GM12878 (cell line): ENCODE measurements around the gene SNAP29. TPM values are rescaled to one million over a fixed set of nuclear protein-coding genes. Genes with fewer than 3 reads are reported as not detected.

Experiments used
- ATAC-seq: fragments of 200-7000 bp; cut with Tn5 transposase; 3 replicates; pipeline ENCODE4 v1.9.1; 2020; ENCODE audit warnings: mild to moderate bottlenecking, moderate library complexity
- BruUV-seq: library from RNA; stranded (reverse); fragments of 400-500 nt; replicated peaks from 2 replicates; lab custom pipeline; 2021; lab: Mats Ljungman, UMichigan
- CTCF ChIA-PET: fragments of 300-600 bp; sonication (Branson Sonifier 250); formaldehyde crosslinking; extraction: SDS; loops from one replicate; lab custom pipeline; 2021; ENCODE audit warnings: inconsistent platforms; lab: Yijun Ruan, JAX
- POLR2A ChIA-PET: fragments of 350-600 bp; formaldehyde crosslinking; extraction: SDS; loops from one replicate; lab custom pipeline; 2021; ENCODE audit warnings: inconsistent platforms; lab: Charles Lee
- RAD21 ChIA-PET: fragments of 300-600 bp; sonication (Branson Sonifier 250); formaldehyde crosslinking; loops from one replicate; lab custom pipeline; 2023; ENCODE audit warnings: antibody characterized with exemption; ENCODE audit not compliant: unreplicated experiment; lab: Charles Lee
- SMC1A ChIA-PET: fragments of 300-600 bp; sonication (Branson Sonifier 250); formaldehyde crosslinking; loops from one replicate; lab custom pipeline; 2023; ENCODE audit not compliant: unreplicated experiment, uncharacterized antibody; lab: Charles Lee
- DNase-seq: peaks from one replicate; pipeline ENCODE4 v3.0.0-alpha.2; 2011; ENCODE audit warnings: low read depth, low spot score
- FAIRE-seq: peaks from 3 replicates; lab custom pipeline; 2011; peaks lifted over from hg19 to GRCh38; lab: Jason Lieb, UNC
- H2AFZ ChIP-seq: 2 replicates; pipeline ENCODE4 v1.6.0; 2011; ENCODE audit warnings: low read depth, low read length, control low read depth; ENCODE audit not compliant: control insufficient read depth
- H3K27ac ChIP-seq: 2 replicates; pipeline ENCODE4 v1.5.1; 2011; ENCODE audit warnings: control low read depth; ENCODE audit not compliant: control insufficient read depth, insufficient read depth
- H3K27me3 ChIP-seq, 2 experiments: replicated peaks in 1 of 2; 2 replicates each; pipeline versions ENCODE4 v1.6.0 to v1.6.1; 2011; ENCODE audit warnings: low read length in 1 of 2; ENCODE audit not compliant: control insufficient read depth in 2 of 2, insufficient read depth in 2 of 2
- H3K36me3 ChIP-seq, 2 experiments: 2 replicates each; pipeline ENCODE4 v1.5.1; 2011; ENCODE audit warnings: low read length in 1 of 2; ENCODE audit not compliant: control insufficient read depth in 2 of 2, insufficient read depth in 2 of 2
- H3K4me1 ChIP-seq: 2 replicates; pipeline ENCODE4 v1.6.1; 2011; ENCODE audit warnings: mild to moderate bottlenecking, low read length, moderate library complexity, mixed read lengths; ENCODE audit not compliant: control insufficient read depth, insufficient read depth
- H3K4me2 ChIP-seq: 2 replicates; pipeline ENCODE4 v1.6.0; 2011; ENCODE audit warnings: control low read depth; ENCODE audit not compliant: control insufficient read depth, insufficient read depth
- H3K4me3 ChIP-seq: fragments of 200-600 bp; sonication (generic); 2 replicates; pipeline ENCODE4 v1.5.1; 2016
- H3K79me2 ChIP-seq: 2 replicates; pipeline ENCODE4 v1.6.0; 2011; ENCODE audit warnings: low read length; ENCODE audit not compliant: control insufficient read depth, insufficient read depth
- H3K9ac ChIP-seq: 2 replicates; pipeline ENCODE4 v1.8.0; 2011; ENCODE audit warnings: low read length, control low read depth, mixed read lengths; ENCODE audit not compliant: control insufficient read depth, insufficient read depth
- H3K9me3 ChIP-seq: replicated peaks from 3 replicates; pipeline ENCODE4 v1.5.1; 2011; ENCODE audit warnings: mild to moderate bottlenecking, low read length; ENCODE audit not compliant: control insufficient read depth, insufficient read depth
- H4K20me1 ChIP-seq: 2 replicates; pipeline ENCODE4 v1.6.0; 2011; ENCODE audit not compliant: control insufficient read depth, insufficient read depth
- EP300 ChIP-seq, 2 experiments: fragments of 150-350 bp in 1 of 2; IDR thresholded peaks; 2 replicates each; pipeline ENCODE4 v1.6.1; 2011 to 2012; ENCODE audit warnings: low read depth in 2 of 2, low read length in 2 of 2, borderline replicate concordance in 1 of 2, improper control_type of control experiment in 1 of 2, inconsistent platforms in 1 of 2; ENCODE audit not compliant: control insufficient read depth in 1 of 2
- EZH2 ChIP-seq: IDR thresholded peaks from 2 replicates; pipeline ENCODE4 v1.6.1; 2012; ENCODE audit warnings: low read depth, mild to moderate bottlenecking, control low read depth, inconsistent platforms, low read length, borderline replicate concordance; ENCODE audit not compliant: control insufficient read depth
- HDAC6 ChIP-seq: fragments of 200-600 bp; sonication (generic); IDR thresholded peaks from one replicate; pipeline ENCODE4 v1.8.0; 2017; ENCODE audit warnings: antibody characterized with exemption; ENCODE audit not compliant: unreplicated experiment
- RAD51 ChIP-seq: fragments of 450-650 bp; IDR thresholded peaks from 2 replicates; pipeline ENCODE4 v1.6.1; 2016; ENCODE audit warnings: moderate library complexity, mild to moderate bottlenecking, inconsistent platforms
- TCF7 ChIP-seq: IDR thresholded peaks from 2 replicates; pipeline ENCODE4 v1.6.1; 2014; ENCODE audit warnings: antibody characterized with exemption, borderline replicate concordance
- ZSCAN29 ChIP-seq: fragments of 450-650 bp; IDR thresholded peaks from 2 replicates; pipeline ENCODE4 v1.6.1; 2017; ENCODE audit warnings: mild to moderate bottlenecking, moderate library complexity
- WGBS: methylation state at CpG from one replicate; pipeline ENCODE4 v1.1.6; 2016; ENCODE audit warnings: low lambda C conversion rate; ENCODE audit not compliant: insufficient replicate concordance, insufficient coverage; ENCODE audit errors: missing lambda C conversion rate; 5-methylcytosine and 5-hydroxymethylcytosine counted together
- in situ Hi-C: fragments of 300-500 bp; cut with MboI; formaldehyde crosslinking; loops from 9 replicates; pipeline ENCODE4 v1.14.3; 2018; ENCODE audit warnings: mixed read lengths
- intact Hi-C: fragments of 100-400 bp; cut with micrococcal nuclease; formaldehyde crosslinking; loops from one replicate; pipeline ENCODE4 v1.14.2; 2022; ENCODE audit not compliant: unreplicated experiment
- polyA plus RNA-seq, 11 experiments: library from polyadenylated mRNA; depleted of rRNA in 4 of 11; unstranded in 6 of 11; stranded (reverse) in 5 of 11; fragments of >200 nt; fragmentation: Nextera tagmentation in 4 of 11; fragmentation: Illumina TruSeq in 1 of 11; extraction: Ambion mirVana in 4 of 11; extraction: Trizol in 1 of 11; gene quantifications; 1 replicate in 1 of 11; 2 replicates in 10 of 11; pipeline versions ENCODE4 v1.2.1 to v1.2.3, GENCODE V29; 2011 to 2016; ENCODE audit warnings: inconsistent platforms in 2 of 11, missing spikeins in 2 of 11, low read depth in 1 of 11
- total RNA-seq, 4 experiments: library from RNA; depleted of rRNA in 3 of 4; stranded (reverse); fragments of >200 nt in 3 of 4; fragmentation: Illumina TruSeq in 1 of 4; extraction: Trizol in 1 of 4; gene quantifications; 2 replicates each; pipeline versions ENCODE4 v1.2.1 to v1.2.3, GENCODE V29; 2013 to 2021
- TF ChIP-seq, protein P1 (sequence below): fragments of 450-650 bp; IDR thresholded peaks from 2 replicates; pipeline ENCODE4 v1.6.1; 2017; ENCODE audit warnings: borderline replicate concordance
- TF ChIP-seq, protein P2 (sequence below): fragments of 150-350 bp; IDR thresholded peaks from 2 replicates; pipeline ENCODE4 v1.6.1; 2014; ENCODE audit warnings: mild to moderate bottlenecking, low read depth, low read length
- TF ChIP-seq, protein P3 (sequence below): fragments of 450-650 bp; formaldehyde crosslinking; IDR thresholded peaks from 2 replicates; pipeline ENCODE4 v1.4.0; 2022; ENCODE audit warnings: mild to moderate bottlenecking, moderate library complexity
- TF ChIP-seq, protein P4 (sequence below): fragments of 450-650 bp; formaldehyde crosslinking; IDR thresholded peaks from 2 replicates; pipeline ENCODE4 v1.4.0; 2020; ENCODE audit warnings: mild to moderate bottlenecking, moderate library complexity

The SNAP29 gene
- total and polyA plus RNA-seq, 10 of the 15 experiments (the other 5 are each of a cell fraction or from before 2014, with no cell fraction given): 4.7 to 45.7 (median 27.9) TPM

DNA sequence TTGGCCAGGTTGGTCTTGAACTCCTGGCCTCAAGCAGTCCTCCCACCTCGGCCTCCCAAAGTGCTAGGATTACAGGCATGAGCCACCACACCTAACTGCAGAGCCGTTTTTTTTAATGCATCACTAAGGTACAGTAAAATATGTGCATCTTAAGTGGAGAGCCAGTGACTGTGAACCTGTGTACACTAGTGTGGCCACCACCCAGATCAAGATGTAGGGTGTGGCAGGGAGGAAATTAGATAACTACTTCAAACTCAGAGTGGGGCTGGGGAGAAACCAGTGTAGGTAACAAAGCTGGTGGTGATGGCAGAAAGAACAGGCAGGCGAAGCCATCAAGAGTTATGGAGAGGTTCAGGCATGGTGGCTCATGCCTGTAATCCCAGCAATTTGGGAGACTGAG, 14.4 kb downstream of the SNAP29 start (continued):
- TF ChIP-seq, protein P1, sequence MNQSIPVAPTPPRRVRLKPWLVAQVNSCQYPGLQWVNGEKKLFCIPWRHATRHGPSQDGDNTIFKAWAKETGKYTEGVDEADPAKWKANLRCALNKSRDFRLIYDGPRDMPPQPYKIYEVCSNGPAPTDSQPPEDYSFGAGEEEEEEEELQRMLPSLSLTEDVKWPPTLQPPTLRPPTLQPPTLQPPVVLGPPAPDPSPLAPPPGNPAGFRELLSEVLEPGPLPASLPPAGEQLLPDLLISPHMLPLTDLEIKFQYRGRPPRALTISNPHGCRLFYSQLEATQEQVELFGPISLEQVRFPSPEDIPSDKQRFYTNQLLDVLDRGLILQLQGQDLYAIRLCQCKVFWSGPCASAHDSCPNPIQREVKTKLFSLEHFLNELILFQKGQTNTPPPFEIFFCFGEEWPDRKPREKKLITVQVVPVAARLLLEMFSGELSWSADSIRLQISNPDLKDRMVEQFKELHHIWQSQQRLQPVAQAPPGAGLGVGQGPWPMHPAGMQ: no peak
- no peak for TF ChIP-seq ZSCAN29
- no peak for TF ChIP-seq HDAC6
- TF ChIP-seq, protein P2, sequence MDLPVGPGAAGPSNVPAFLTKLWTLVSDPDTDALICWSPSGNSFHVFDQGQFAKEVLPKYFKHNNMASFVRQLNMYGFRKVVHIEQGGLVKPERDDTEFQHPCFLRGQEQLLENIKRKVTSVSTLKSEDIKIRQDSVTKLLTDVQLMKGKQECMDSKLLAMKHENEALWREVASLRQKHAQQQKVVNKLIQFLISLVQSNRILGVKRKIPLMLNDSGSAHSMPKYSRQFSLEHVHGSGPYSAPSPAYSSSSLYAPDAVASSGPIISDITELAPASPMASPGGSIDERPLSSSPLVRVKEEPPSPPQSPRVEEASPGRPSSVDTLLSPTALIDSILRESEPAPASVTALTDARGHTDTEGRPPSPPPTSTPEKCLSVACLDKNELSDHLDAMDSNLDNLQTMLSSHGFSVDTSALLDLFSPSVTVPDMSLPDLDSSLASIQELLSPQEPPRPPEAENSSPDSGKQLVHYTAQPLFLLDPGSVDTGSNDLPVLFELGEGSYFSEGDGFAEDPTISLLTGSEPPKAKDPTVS: no peak
- TF ChIP-seq, protein P3, sequence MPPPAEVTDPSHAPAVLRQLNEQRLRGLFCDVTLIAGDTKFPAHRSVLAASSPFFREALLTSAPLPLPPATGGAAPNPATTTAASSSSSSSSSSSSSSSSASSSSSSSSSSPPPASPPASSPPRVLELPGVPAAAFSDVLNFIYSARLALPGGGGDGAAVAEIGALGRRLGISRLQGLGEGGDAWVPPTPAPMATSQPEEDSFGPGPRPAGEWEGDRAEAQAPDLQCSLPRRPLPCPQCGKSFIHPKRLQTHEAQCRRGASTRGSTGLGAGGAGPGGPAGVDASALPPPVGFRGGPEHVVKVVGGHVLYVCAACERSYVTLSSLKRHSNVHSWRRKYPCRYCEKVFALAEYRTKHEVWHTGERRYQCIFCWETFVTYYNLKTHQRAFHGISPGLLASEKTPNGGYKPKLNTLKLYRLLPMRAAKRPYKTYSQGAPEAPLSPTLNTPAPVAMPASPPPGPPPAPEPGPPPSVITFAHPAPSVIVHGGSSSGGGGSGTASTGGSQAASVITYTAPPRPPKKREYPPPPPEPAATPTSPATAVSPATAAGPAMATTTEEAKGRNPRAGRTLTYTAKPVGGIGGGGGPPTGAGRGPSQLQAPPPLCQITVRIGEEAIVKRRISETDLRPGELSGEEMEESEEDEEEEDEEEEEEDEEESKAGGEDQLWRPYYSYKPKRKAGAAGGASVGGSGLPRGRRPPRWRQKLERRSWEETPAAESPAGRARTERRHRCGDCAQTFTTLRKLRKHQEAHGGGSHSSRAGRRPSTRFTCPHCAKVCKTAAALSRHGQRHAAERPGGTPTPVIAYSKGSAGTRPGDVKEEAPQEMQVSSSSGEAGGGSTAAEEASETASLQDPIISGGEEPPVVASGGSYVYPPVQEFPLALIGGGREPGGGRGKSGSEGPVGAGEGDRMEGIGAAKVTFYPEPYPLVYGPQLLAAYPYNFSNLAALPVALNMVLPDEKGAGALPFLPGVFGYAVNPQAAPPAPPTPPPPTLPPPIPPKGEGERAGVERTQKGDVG (CRISPR knock-in tag): no peak

DNA sequence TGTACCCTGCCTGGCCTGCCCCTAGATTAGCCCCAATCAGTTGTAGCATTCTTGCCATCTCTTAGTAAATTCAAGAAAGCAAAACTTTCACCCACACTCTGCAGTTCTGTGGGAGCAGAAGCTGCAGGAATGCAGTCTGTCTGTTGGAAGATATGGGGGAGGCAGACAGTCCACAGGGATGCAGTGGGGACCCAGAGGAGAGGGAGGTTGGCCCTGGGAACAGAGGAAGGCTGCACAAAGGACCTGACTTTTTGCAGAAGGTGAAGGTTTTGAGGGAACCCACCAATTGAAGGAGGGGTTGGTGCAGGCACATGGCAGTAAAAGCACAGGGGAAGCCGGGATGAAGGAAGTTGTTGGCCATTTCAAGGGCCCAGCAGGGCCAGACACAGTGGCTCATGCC, 16.5 kb downstream of the SNAP29 start:
- ATAC-seq: no peak
- Histone ChIP-seq H2AFZ (no peak overlapping the region), H3K4me2 (no peak overlapping the region), H3K27ac (no peak overlapping the region), H3K4me1 (no peaks in the 10 kb centered on the region), H3K9me3 (no peaks in the 10 kb centered on the region), H3K4me3 (no peak overlapping the region), H3K79me2 (no peaks in the 10 kb centered on the region), H3K36me3 (no peaks in the 10 kb centered on the region; a peak in 2 of 4 replicates), H3K9ac (no peak overlapping the region), H3K27me3 (no peaks in the 10 kb centered on the region), H4K20me1 (no peaks in the 10 kb centered on the region)
- BruUV-seq: no TSS peak
- SMC1A ChIA-PET: no interaction called here
- POLR2A ChIA-PET: no interaction called here
- DNase-seq: no peak
- RAD21 ChIA-PET: no interaction called here
- intact Hi-C loops: no loop called here
- FAIRE-seq: no peak
- 50% methylated on average over 1 of the region's 1 CpG for WGBS
- CTCF ChIA-PET: no interaction called here
- in situ Hi-C loops: no loop called here
- TF ChIP-seq, protein P4, sequence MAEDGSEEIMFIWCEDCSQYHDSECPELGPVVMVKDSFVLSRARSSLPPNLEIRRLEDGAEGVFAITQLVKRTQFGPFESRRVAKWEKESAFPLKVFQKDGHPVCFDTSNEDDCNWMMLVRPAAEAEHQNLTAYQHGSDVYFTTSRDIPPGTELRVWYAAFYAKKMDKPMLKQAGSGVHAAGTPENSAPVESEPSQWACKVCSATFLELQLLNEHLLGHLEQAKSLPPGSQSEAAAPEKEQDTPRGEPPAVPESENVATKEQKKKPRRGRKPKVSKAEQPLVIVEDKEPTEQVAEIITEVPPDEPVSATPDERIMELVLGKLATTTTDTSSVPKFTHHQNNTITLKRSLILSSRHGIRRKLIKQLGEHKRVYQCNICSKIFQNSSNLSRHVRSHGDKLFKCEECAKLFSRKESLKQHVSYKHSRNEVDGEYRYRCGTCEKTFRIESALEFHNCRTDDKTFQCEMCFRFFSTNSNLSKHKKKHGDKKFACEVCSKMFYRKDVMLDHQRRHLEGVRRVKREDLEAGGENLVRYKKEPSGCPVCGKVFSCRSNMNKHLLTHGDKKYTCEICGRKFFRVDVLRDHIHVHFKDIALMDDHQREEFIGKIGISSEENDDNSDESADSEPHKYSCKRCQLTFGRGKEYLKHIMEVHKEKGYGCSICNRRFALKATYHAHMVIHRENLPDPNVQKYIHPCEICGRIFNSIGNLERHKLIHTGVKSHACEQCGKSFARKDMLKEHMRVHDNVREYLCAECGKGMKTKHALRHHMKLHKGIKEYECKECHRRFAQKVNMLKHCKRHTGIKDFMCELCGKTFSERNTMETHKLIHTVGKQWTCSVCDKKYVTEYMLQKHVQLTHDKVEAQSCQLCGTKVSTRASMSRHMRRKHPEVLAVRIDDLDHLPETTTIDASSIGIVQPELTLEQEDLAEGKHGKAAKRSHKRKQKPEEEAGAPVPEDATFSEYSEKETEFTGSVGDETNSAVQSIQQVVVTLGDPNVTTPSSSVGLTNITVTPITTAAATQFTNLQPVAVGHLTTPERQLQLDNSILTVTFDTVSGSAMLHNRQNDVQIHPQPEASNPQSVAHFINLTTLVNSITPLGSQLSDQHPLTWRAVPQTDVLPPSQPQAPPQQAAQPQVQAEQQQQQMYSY (CRISPR knock-in tag): no peak
- TF ChIP-seq, protein P1: no peak
- no peak for TF ChIP-seq EP300 (IDR thresholded peaks at IDR 0.05; ENCODE audit: borderline replicate concordance in 1 of 2, control insufficient read depth in 1 of 2, low read depth in 2 of 2, low read length in 2 of 2)
- no peak for TF ChIP-seq TCF7
- no peak for TF ChIP-seq EZH2
- no peak for TF ChIP-seq RAD51
